Measurements from ENCODE around the gene CCDC83. TPM values are rescaled to one million over a fixed set of nuclear protein-coding genes. Genes with fewer than 3 reads are reported as not detected.

CCDC83 gene
- total RNA-seq, 1 experiment from 2014 or later: not detected

GRCh38 chr11:85941380-85941973 lies 86.3 kb downstream of the CCDC83 start:
- H3K4me3 Mint-ChIP-seq: no peak overlapping the region
- Histone ChIP-seq H3K4me1 (ENCODE audit: insufficient read depth, low read length) (no peaks in the 10 kb centered on the region), H4K91ac (ENCODE audit: insufficient read length, low read depth, low read length) (no peak overlapping the region), H3T11ph (ENCODE audit: low read length) (no peak overlapping the region), H4K8ac (replicated peaks; ENCODE audit: insufficient read length, low read depth, low read length) (no peak overlapping the region), H3K4me2 (ENCODE audit: insufficient read depth, insufficient read length, low read length) (no peak overlapping the region), H3K9me3 (ENCODE audit: control insufficient read depth, low read depth, low read length) (no peaks in the 10 kb centered on the region), H2BK20ac (ENCODE audit: low read depth, low read length, poor library complexity, severe bottlenecking) (no peak overlapping the region), H3K27ac (ENCODE audit: insufficient read length, low read depth, low read length) (no peak overlapping the region), H4K20me1 (ENCODE audit: control insufficient read depth, insufficient read depth, insufficient read length) (no peaks in the 10 kb centered on the region), H2AK5ac (ENCODE audit: insufficient read length, low read length) (no peak overlapping the region), H3K23me2 (ENCODE audit: insufficient read length, low read depth, low read length, poor library complexity, severe bottlenecking) (no peaks in the 10 kb centered on the region), H2BK5ac (ENCODE audit: insufficient read length, low read length) (no peak overlapping the region), H4K5ac (ENCODE audit: insufficient read length, low read depth, low read length) (no peak overlapping the region), H3K56ac (ENCODE audit: insufficient read length, low read depth, low read length) (no peak overlapping the region), H2BK120ac (ENCODE audit: low read depth, low read length, poor library complexity, severe bottlenecking) (no peak overlapping the region), H2BK12ac (ENCODE audit: insufficient read length, low read depth, low read length) (no peak overlapping the region), H3K79me2 (ENCODE audit: insufficient read depth, low read length) (no peaks in the 10 kb centered on the region), H3K4ac (ENCODE audit: low read depth, low read length) (no peak overlapping the region), H3K9ac (ENCODE audit: extremely low read depth, insufficient read length, low read length) (no peak overlapping the region), H2BK15ac (ENCODE audit: low read depth, low read length) (no peak overlapping the region), H3K18ac (ENCODE audit: insufficient read length, low read depth, low read length) (no peak overlapping the region), H2AFZ (ENCODE audit: low read length) (no peak overlapping the region), H3K14ac (ENCODE audit: insufficient read depth, low read length) (no peak overlapping the region), H3K79me1 (ENCODE audit: insufficient read depth, low read depth, low read length, poor library complexity, severe bottlenecking) (no peaks in the 10 kb centered on the region), H3K23ac (ENCODE audit: insufficient read length, low read depth, low read length) (no peak overlapping the region), H3K27me3 (ENCODE audit: insufficient read depth, low read length) (no peaks in the 10 kb centered on the region)
- H3K4me1 Mint-ChIP-seq: no peaks in the 10 kb centered on the region
- no CpG with 5 or more reads among the region's 6 CpGs for WGBS (ENCODE audit: extremely low coverage, insufficient read length, low lambda C conversion rate)
- peak; percentile 70 for DNase-seq
- H3K9me3 Mint-ChIP-seq: peaks cover 3 to 10% of the 10 kb centered on the region in 2 experiments
- peaks cover 7 to 11% (median 9%) of the 10 kb centered on the region in 3 experiments; a peak in 6 of 7 replicates for H3K36me3 Mint-ChIP-seq (ENCODE audit: insufficient read depth in 1 of 3, low read depth in 3 of 3)
- H3K27ac Mint-ChIP-seq: no peak overlapping the region
- peaks cover 2% of the 10 kb centered on the region; the same call in 1 of the 2 replicates for H3K27me3 Mint-ChIP-seq (ENCODE audit: low read depth)
- peak; percentile 77 for TF ChIP-seq CTCF (conservative IDR thresholded peaks at IDR 0.05)

Measured in H9 (cell line).